Trophoblast cell (in vitro differentiated cells and primary cell): ENCODE results near the gene CKMT2.
"Not testable (repeated sequence)": the region's sequence is repeated elsewhere in the genome, so short reads cannot be mapped to it uniquely, and the experiment has no call there.

Experiments
- DNase-seq, 2 donors: peaks; one replicate each; pipeline ENCODE4 v3.0.0-alpha.2; 2016
- H2AFZ ChIP-seq: 2 replicates; pipeline ENCODE4 v1.6.1; 2013; ENCODE audit warnings: low read length, moderate library complexity, mild to moderate bottlenecking; ENCODE audit not compliant: insufficient read depth, poor library complexity
- H2AK5ac ChIP-seq: 2 replicates; pipeline ENCODE4 v1.6.1; 2013; ENCODE audit warnings: mild to moderate bottlenecking, low read length
- H2BK120ac ChIP-seq: 2 replicates; pipeline ENCODE4 v1.6.1; 2013; ENCODE audit warnings: low read length, mild to moderate bottlenecking, moderate library complexity; ENCODE audit not compliant: insufficient read depth, poor library complexity
- H2BK12ac ChIP-seq: 2 replicates; pipeline ENCODE4 v1.6.1; 2013; ENCODE audit warnings: mild to moderate bottlenecking, low read length, moderate library complexity
- H2BK5ac ChIP-seq: 2 replicates; pipeline ENCODE4 v1.6.1; 2013; ENCODE audit warnings: low read length, low read depth, moderate library complexity, mild to moderate bottlenecking; ENCODE audit not compliant: poor library complexity
- H3K14ac ChIP-seq: 2 replicates; pipeline ENCODE4 v1.6.1; 2013; ENCODE audit warnings: mild to moderate bottlenecking, low read length
- H3K18ac ChIP-seq: 2 replicates; pipeline ENCODE4 v1.6.1; 2013; ENCODE audit warnings: mild to moderate bottlenecking, low read length
- H3K23ac ChIP-seq: 2 replicates; pipeline ENCODE4 v1.6.1; 2013; ENCODE audit warnings: low read length
- H3K27ac ChIP-seq: 2 replicates; pipeline ENCODE4 v1.5.1; 2013; ENCODE audit warnings: low read depth, mild to moderate bottlenecking, inconsistent platforms, low read length, moderate library complexity
- H3K27me3 ChIP-seq: 2 replicates; pipeline ENCODE4 v1.6.1; 2013; ENCODE audit warnings: inconsistent platforms, mild to moderate bottlenecking, low read length, moderate library complexity; ENCODE audit not compliant: insufficient read depth
- H3K36me3 ChIP-seq, 2 experiments: 1 replicate in 1 of 2; 2 replicates in 1 of 2; pipeline ENCODE4 v1.6.1; 2013; ENCODE audit warnings: low read length in 2 of 2, mild to moderate bottlenecking in 2 of 2, moderate library complexity in 1 of 2; ENCODE audit not compliant: insufficient read depth in 2 of 2, control insufficient read depth in 1 of 2
- H3K4ac ChIP-seq: 2 replicates; pipeline ENCODE4 v1.6.1; 2013; ENCODE audit warnings: low read depth, mild to moderate bottlenecking, low read length, moderate library complexity
- H3K4me1 ChIP-seq, 2 experiments: 1 replicate in 1 of 2; 2 replicates in 1 of 2; pipeline ENCODE4 v1.6.1; 2013; ENCODE audit warnings: low read length in 2 of 2, mild to moderate bottlenecking in 2 of 2, moderate library complexity in 1 of 2; ENCODE audit not compliant: insufficient read depth in 2 of 2, control insufficient read depth in 1 of 2
- H3K4me2 ChIP-seq: 2 replicates; pipeline ENCODE4 v1.6.1; 2013; ENCODE audit warnings: inconsistent platforms, mild to moderate bottlenecking, low read length, moderate library complexity
- H3K4me3 ChIP-seq: 2 replicates; pipeline ENCODE4 v1.5.1; 2013; ENCODE audit warnings: mild to moderate bottlenecking, low read depth, low read length, inconsistent platforms
- H3K79me1 ChIP-seq: one replicate; pipeline ENCODE4 v1.6.1; 2013; ENCODE audit warnings: low read length
- H3K79me2 ChIP-seq: 2 replicates; pipeline ENCODE4 v1.6.1; 2013; ENCODE audit warnings: low read length, mild to moderate bottlenecking; ENCODE audit not compliant: control insufficient read depth, insufficient read depth, poor library complexity
- H3K9ac ChIP-seq: 2 replicates; pipeline ENCODE4 v1.6.1; 2013; ENCODE audit warnings: mild to moderate bottlenecking, low read length
- H3K9me3 ChIP-seq: 2 replicates; pipeline ENCODE4 v1.6.1; 2013; ENCODE audit warnings: low read depth, mild to moderate bottlenecking, control low read depth, inconsistent platforms, low read length; ENCODE audit not compliant: insufficient read depth
- H4K12ac ChIP-seq: 2 replicates; pipeline ENCODE4 v1.6.1; 2013; ENCODE audit warnings: low read depth, mild to moderate bottlenecking, low read length, moderate library complexity
- H4K8ac ChIP-seq: 2 replicates; pipeline ENCODE4 v1.6.1; 2013; ENCODE audit warnings: low read depth, mild to moderate bottlenecking, low read length, moderate library complexity
- H4K91ac ChIP-seq: one replicate; pipeline ENCODE4 v1.6.1; 2013; ENCODE audit warnings: low read depth, mild to moderate bottlenecking, low read length, moderate library complexity
- WGBS: extraction: QIAGEN DNeasy Blood & Tissue Kit; methylation state at CpG from one replicate; pipeline ENCODE4 v1.1.7; 2013; ENCODE audit warnings: missing lambda C conversion rate; ENCODE audit not compliant: insufficient read length, insufficient coverage; ENCODE audit errors: extremely low coverage; 5-methylcytosine and 5-hydroxymethylcytosine counted together

CKMT2 gene

DNA sequence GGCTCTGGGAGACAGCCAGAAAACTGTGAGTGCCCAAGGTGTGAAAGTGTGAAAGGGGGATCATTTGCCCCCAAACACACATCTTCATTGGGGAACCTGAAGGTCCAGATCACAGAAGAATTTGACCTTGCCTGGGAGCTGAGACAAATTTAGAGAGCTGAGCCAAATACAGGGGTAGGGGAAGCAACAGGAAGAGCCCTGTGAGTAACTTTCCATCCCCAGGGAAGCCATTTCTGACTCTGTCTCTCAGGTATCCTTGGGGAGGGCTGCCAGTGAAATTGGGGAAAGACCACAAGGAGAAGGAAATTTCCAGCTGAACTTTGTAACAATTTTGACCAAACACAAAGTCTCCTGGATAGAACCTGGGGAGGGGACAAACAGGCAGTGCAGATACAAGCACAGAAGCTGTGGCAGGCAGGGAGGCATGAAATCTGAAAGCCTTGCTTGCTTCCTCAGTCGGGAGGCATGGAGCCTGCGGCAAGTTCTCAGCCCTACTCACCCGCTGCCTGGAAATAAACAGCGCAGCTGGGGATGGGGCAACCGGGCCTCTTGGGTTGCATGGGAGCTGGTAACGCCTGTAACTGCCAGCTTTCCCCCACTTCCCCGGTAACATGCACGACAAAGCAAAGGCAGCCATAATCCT, 36.8 kb downstream of the CKMT2 start:
- peak overlapping the region; percentile 16 for H3K18ac ChIP-seq
- H3K4me1 ChIP-seq, result peaks cover 9 to 16% of the 10 kb centered on the region in 2 experiments
- peak overlapping the region; percentile 52 for H2BK120ac ChIP-seq
- H3K4me3 ChIP-seq, result no peak overlapping the region
- H3K27ac ChIP-seq, result peak overlapping the region; percentile 19
- H3K23ac ChIP-seq, result no peak overlapping the region
- H3K4ac ChIP-seq, result no peak overlapping the region
- no peak overlapping the region for H2BK5ac ChIP-seq
- H4K91ac ChIP-seq, result no peak overlapping the region
- peaks cover 3% of the 10 kb centered on the region for H3K79me1 ChIP-seq
- H3K9ac ChIP-seq, result no peak overlapping the region
- H2BK12ac ChIP-seq, result peak overlapping the region; percentile 43
- no peak overlapping the region for H3K14ac ChIP-seq
- peak overlapping the region; percentile 18 for H2AK5ac ChIP-seq
- whole genome bisulfite sequencing, result no CpG with 5 or more reads among the region's 8 CpGs
- DNase-seq, result no peak
- H2AFZ ChIP-seq, result no peak overlapping the region
- H3K9me3 ChIP-seq, result no peaks in the 10 kb centered on the region
- peaks cover 2% of the 10 kb centered on the region for H3K79me2 ChIP-seq
- no peak overlapping the region for H4K8ac ChIP-seq
- H3K27me3 ChIP-seq, result no peaks in the 10 kb centered on the region
- no peak overlapping the region for H3K4me2 ChIP-seq
- peaks cover 0 to 1% of the 10 kb centered on the region in 2 experiments for H3K36me3 ChIP-seq
- H4K12ac ChIP-seq, result no peak overlapping the region

DNA sequence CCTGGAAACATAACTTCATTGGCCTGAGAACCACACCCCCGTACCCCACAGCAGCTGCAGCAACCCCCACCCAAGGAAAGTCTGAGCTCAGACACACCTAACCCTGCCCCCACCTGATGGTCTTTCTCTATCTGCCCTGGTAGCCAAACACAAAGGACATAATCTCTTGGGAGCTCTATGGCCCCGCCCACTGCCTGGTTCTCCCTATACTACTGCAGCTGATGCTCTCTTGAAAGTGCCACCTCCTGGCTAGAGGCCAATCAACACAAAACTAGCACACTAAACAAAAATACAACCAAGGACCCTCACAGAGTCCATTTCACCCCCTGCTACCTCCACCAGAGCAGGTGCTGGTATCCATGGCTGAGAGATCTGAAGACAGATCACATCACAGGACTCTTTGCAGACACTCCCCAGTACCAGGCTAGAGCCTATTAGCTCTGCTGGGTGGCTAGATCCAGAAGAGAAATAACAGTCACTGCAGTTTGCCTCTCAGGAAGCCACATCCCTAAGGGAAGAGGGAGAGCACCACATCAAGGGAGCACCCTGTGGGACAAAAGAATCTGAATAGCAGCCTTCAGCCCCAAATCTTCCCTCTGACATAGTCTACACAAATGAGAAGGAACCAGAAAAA, 37.4 kb downstream of the CKMT2 start:
- H3K79me1 ChIP-seq, H3K4me3 ChIP-seq: not testable (repeated sequence)
- peak overlapping the region; percentile 19 for H3K27ac ChIP-seq

DNA sequence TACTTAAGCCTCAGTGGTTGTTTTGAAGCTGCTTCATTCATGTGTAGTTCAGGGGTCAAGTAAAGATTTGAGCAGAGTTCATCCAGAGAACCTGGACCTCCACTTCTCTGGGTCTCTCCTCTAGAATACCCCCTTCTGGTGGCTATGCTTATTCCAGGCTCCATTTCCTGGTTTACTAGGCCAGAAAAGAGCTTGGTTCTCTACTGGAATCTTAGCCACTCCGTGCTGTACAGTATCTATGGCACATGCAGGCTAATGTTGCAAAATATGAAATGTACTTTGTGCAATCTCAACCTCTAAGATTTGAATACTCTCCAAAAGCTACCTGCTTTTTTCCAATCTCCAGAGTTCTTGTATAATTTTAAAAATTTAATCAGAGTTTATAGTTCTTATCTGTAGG, 50.9 kb downstream of the CKMT2 start:
- Histone ChIP-seq H3K36me3 (no peaks in the 10 kb centered on the region), H3K27ac (no peak overlapping the region), H3K4ac (no peak overlapping the region), H3K4me2 (no peak overlapping the region), H2BK120ac (no peak overlapping the region), H3K18ac (no peak overlapping the region), H3K27me3 (no peaks in the 10 kb centered on the region), H3K4me1 (no peaks in the 10 kb centered on the region), H4K91ac (no peak overlapping the region), H3K9ac (no peak overlapping the region), H2BK5ac (no peak overlapping the region), H3K79me2 (no peaks in the 10 kb centered on the region), H2AFZ (no peak overlapping the region), H4K12ac (no peak overlapping the region), H3K9me3 (no peaks in the 10 kb centered on the region), H3K79me1 (no peaks in the 10 kb centered on the region), H3K23ac (no peak overlapping the region), H3K4me3 (no peak overlapping the region), H4K8ac (no peak overlapping the region), H2AK5ac (no peak overlapping the region), H3K14ac (no peak overlapping the region), H2BK12ac (no peak overlapping the region)
- no peak for DNase-seq
- no CpG with 5 or more reads among the region's 1 CpG for WGBS

More for the DNA sequence above, 37.4 kb downstream of the CKMT2 start:
- not testable (repeated sequence) for H3K36me3 ChIP-seq, H3K9me3 ChIP-seq, DNase-seq, H4K91ac ChIP-seq, H3K4me2 ChIP-seq, H4K12ac ChIP-seq, H2BK12ac ChIP-seq, H2BK120ac ChIP-seq, H2AFZ ChIP-seq, H3K4ac ChIP-seq, H2AK5ac ChIP-seq, H3K14ac ChIP-seq, H3K79me2 ChIP-seq, H3K9ac ChIP-seq, H3K23ac ChIP-seq, H2BK5ac ChIP-seq, H4K8ac ChIP-seq, H3K27me3 ChIP-seq
- WGBS, result no CpG with 5 or more reads among the region's 2 CpGs
- H3K4me1 ChIP-seq, result peaks cover 9 to 16% of the 10 kb centered on the region in 2 experiments
- H3K18ac ChIP-seq, result peak overlapping the region; percentile 16

- Histone ChIP-seq H3K79me2 (no peaks in the 10 kb centered on the region), H3K27me3 (no peaks in the 10 kb centered on the region)
- no CpG with 5 or more reads among the region's 3 CpGs for WGBS
These were observed 53.0 kb downstream of the CKMT2 start for GRCh38 chr5:81286059-81286617.

More at GRCh38 chr5:81286059-81286617, 53.0 kb downstream of the CKMT2 start:
- H3K79me1 ChIP-seq, result no peaks in the 10 kb centered on the region
- no peak overlapping the region for H3K4ac ChIP-seq
- H3K18ac ChIP-seq, result no peak overlapping the region
- H3K27ac ChIP-seq, result no peak overlapping the region
- no peak overlapping the region for H3K4me2 ChIP-seq
- no peak overlapping the region for H3K14ac ChIP-seq
- no peak overlapping the region for H2AFZ ChIP-seq
- no peak overlapping the region for H3K4me3 ChIP-seq
- no peaks in the 10 kb centered on the region for H3K9me3 ChIP-seq
- H3K23ac ChIP-seq, result no peak overlapping the region
- H4K12ac ChIP-seq, result no peak overlapping the region
- H2BK120ac ChIP-seq, result no peak overlapping the region
- H2BK12ac ChIP-seq, result no peak overlapping the region
- H4K8ac ChIP-seq, result no peak overlapping the region
- no peak overlapping the region for H2AK5ac ChIP-seq
- H3K4me1 ChIP-seq, result no peaks in the 10 kb centered on the region
- H3K9ac ChIP-seq, result no peak overlapping the region
- no peak for DNase-seq
- no peak overlapping the region for H4K91ac ChIP-seq
- no peaks in the 10 kb centered on the region for H3K36me3 ChIP-seq
- no peak overlapping the region for H2BK5ac ChIP-seq
